K562 (cell line): ENCODE data around the gene HRC. TPM values are rescaled to one million over a fixed set of nuclear protein-coding genes. Genes with fewer than 3 reads are reported as not detected.
A peak's percentile ranks its signal among the peaks of the same experiment; 100 is the strongest.

Experiments
- ATF7 ChIP-seq: fragments of 450-650 bp; IDR thresholded peaks from 2 replicates; pipeline ENCODE4 v1.7.1; 2014; ENCODE audit warnings: mild to moderate bottlenecking, moderate library complexity
- EGR1 ChIP-seq: fragments of 450-650 bp; conservative IDR thresholded peaks from 2 replicates; pipeline ENCODE4 v1.6.1; 2017; ENCODE audit warnings: mild to moderate bottlenecking
- FOXK2 ChIP-seq, 2 experiments: fragments of 450-650 bp; IDR thresholded peaks in 1 of 2; conservative IDR thresholded peaks in 1 of 2; 2 replicates each; pipeline ENCODE4 v1.6.1; 2016; ENCODE audit warnings: low read depth in 2 of 2, mild to moderate bottlenecking in 1 of 2
- GABPB1 ChIP-seq: sonication (generic); formaldehyde crosslinking; IDR thresholded peaks from 2 replicates; pipeline ENCODE4 v1.8.0; 2022; ENCODE audit warnings: mild to moderate bottlenecking, missing genetic modification reagents
- HNRNPH1 ChIP-seq: fragments of 200-400 bp; formaldehyde crosslinking; optimal IDR thresholded peaks from 2 replicates; pipeline ENCODE3; 2017; ENCODE audit warnings: low read depth, mild to moderate bottlenecking, low read length, moderate library complexity
- ILF3 ChIP-seq: fragments of 450-650 bp; IDR thresholded peaks from 2 replicates; pipeline ENCODE4 v1.6.1; 2018; ENCODE audit warnings: antibody characterized with exemption, mild to moderate bottlenecking, moderate library complexity, borderline replicate concordance
- KAT7 ChIP-seq: sonication (generic); formaldehyde crosslinking; IDR thresholded peaks from 2 replicates; pipeline ENCODE4 v1.8.0; 2022; ENCODE audit warnings: missing genetic modification reagents, mild to moderate bottlenecking, borderline replicate concordance
- MCM5 ChIP-seq: fragments of 450-650 bp; IDR thresholded peaks from 2 replicates; pipeline ENCODE4 v1.6.1; 2016; ENCODE audit warnings: low read depth
- MEIS2 ChIP-seq: fragments of 450-650 bp; IDR thresholded peaks from 2 replicates; pipeline ENCODE4 v1.6.1; 2014; ENCODE audit warnings: mild to moderate bottlenecking; ENCODE audit not compliant: partially characterized antibody
- MTA1 ChIP-seq: fragments of 450-650 bp; IDR thresholded peaks from 2 replicates; pipeline ENCODE4 v1.6.1; 2017; ENCODE audit warnings: borderline replicate concordance
- NRF1 ChIP-seq, 2 experiments: fragments of 450-650 bp; IDR thresholded peaks in 1 of 2; conservative IDR thresholded peaks in 1 of 2; 2 replicates each; pipeline ENCODE4 v1.6.1; 2014; ENCODE audit warnings: mild to moderate bottlenecking in 2 of 2
- PRPF4 ChIP-seq: fragments of 200-400 bp; formaldehyde crosslinking; IDR thresholded peaks from one replicate; pipeline ENCODE4 v1.6.1; 2017; ENCODE audit warnings: low read length, low read depth, mild to moderate bottlenecking; ENCODE audit not compliant: insufficient read depth, poor library complexity, severe bottlenecking
- SRSF1 ChIP-seq: fragments of 200-400 bp; formaldehyde crosslinking; IDR thresholded peaks from 2 replicates; pipeline ENCODE4 v1.6.1; 2017; ENCODE audit warnings: mild to moderate bottlenecking, low read depth, low read length, moderate library complexity
- STAG1 ChIP-seq: sonication (generic); formaldehyde crosslinking; IDR thresholded peaks from 2 replicates; pipeline ENCODE4 v1.5.0; 2020; ENCODE audit warnings: missing genetic modification reagents, borderline replicate concordance
- TAF15 ChIP-seq: fragments of 200-400 bp; formaldehyde crosslinking; IDR thresholded peaks from 2 replicates; pipeline ENCODE4 v1.6.1; 2017; ENCODE audit warnings: mild to moderate bottlenecking, low read depth, low read length, moderate library complexity
- YY1 ChIP-seq, 3 experiments: IDR thresholded peaks; 2 replicates each; pipeline ENCODE4 v1.6.1; 2011; ENCODE audit warnings: low read length in 2 of 3, mild to moderate bottlenecking in 2 of 3, moderate library complexity in 2 of 3, borderline replicate concordance in 1 of 3, control low read depth in 1 of 3, low read depth in 1 of 3; ENCODE audit not compliant: insufficient read depth in 3 of 3, insufficient replicate concordance in 2 of 3, control insufficient read depth in 1 of 3, insufficient read length in 1 of 3; ENCODE audit errors: extremely low read depth in 1 of 3
- ZNF133 ChIP-seq: fragments of 250-450 bp; sonication (Bioruptor Pico); IDR thresholded peaks from 2 replicates; pipeline ENCODE4 v1.4.0; 2020; ENCODE audit warnings: mild to moderate bottlenecking
- ZNF197 ChIP-seq: fragments of 200-800 bp; sonication (Bioruptor generic); IDR thresholded peaks from 2 replicates; pipeline ENCODE4 v1.6.1; 2016; ENCODE audit warnings: low read depth, missing genetic modification characterization, missing compliant biosample characterization
- polyA plus RNA-seq, 8 experiments: library from polyadenylated mRNA; depleted of rRNA in 4 of 8; stranded (reverse) in 5 of 8; unstranded in 3 of 8; fragments of >200 nt; fragmentation: Nextera tagmentation in 2 of 8; fragmentation: Illumina TruSeq in 1 of 8; extraction: Ambion mirVana in 2 of 8; extraction: Trizol in 1 of 8; gene quantifications; 2 replicates each; pipeline versions ENCODE4 v1.2.1 to v1.2.3, GENCODE V29; 2011 to 2014; ENCODE audit warnings: inconsistent platforms in 1 of 8, missing spikeins in 1 of 8
- total RNA-seq, 7 experiments: library from RNA; depleted of rRNA in 6 of 7; stranded (reverse); fragments of >200 nt in 6 of 7; fragmentation: Illumina TruSeq in 2 of 7; extraction: Trizol in 2 of 7; gene quantifications; 2 replicates each; pipeline versions ENCODE4 v1.2.1 to v1.2.3, GENCODE V29; 2011 to 2021; ENCODE audit warnings: low replicate concordance in 1 of 7
- TF ChIP-seq, protein P1 (sequence below), 2 experiments: fragments of 450-650 bp; IDR thresholded peaks; 2 replicates each; pipeline ENCODE4 v1.6.1; 2016; ENCODE audit warnings: mild to moderate bottlenecking in 2 of 2, borderline replicate concordance in 1 of 2, low read depth in 1 of 2, moderate library complexity in 1 of 2
- TF ChIP-seq, protein P2 (sequence below): fragments of 250-450 bp; sonication (Bioruptor Pico); IDR thresholded peaks from 2 replicates; pipeline ENCODE4 v1.8.0; 2021; ENCODE audit warnings: borderline replicate concordance, mild to moderate bottlenecking, moderate library complexity; ENCODE audit not compliant: poor library complexity, severe bottlenecking

Gene HRC
- total and polyA plus RNA-seq, 9 of the 15 experiments (the other 6 are each of a cell fraction or from before 2014, with no cell fraction given): 0.66 to 18.7 (median 13.1) TPM

DNA sequence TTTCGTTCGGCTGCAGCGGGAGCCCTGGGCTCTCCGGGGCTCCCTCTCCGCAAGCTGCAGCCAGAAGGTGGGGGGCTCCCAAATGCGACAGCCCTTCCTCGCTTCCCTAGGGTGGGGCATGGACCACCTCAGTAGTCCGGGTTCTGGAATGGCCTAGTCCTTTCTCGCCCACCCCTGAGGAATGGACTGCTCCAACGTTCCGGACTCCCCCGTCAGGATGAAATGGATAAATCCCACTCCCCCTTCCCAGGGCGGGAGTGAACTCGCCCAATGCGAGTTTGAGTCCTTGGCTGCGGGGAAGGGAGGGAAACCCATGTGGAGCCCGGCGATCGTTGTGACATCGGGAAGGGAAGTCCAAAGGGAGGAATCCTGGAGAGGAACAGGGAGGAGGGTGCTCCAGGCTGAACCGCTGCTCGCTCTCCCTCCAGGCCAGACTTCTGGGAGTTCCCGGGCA is 5.5 kb downstream of the HRC start (continued):
- TF ChIP-seq, protein P1, sequence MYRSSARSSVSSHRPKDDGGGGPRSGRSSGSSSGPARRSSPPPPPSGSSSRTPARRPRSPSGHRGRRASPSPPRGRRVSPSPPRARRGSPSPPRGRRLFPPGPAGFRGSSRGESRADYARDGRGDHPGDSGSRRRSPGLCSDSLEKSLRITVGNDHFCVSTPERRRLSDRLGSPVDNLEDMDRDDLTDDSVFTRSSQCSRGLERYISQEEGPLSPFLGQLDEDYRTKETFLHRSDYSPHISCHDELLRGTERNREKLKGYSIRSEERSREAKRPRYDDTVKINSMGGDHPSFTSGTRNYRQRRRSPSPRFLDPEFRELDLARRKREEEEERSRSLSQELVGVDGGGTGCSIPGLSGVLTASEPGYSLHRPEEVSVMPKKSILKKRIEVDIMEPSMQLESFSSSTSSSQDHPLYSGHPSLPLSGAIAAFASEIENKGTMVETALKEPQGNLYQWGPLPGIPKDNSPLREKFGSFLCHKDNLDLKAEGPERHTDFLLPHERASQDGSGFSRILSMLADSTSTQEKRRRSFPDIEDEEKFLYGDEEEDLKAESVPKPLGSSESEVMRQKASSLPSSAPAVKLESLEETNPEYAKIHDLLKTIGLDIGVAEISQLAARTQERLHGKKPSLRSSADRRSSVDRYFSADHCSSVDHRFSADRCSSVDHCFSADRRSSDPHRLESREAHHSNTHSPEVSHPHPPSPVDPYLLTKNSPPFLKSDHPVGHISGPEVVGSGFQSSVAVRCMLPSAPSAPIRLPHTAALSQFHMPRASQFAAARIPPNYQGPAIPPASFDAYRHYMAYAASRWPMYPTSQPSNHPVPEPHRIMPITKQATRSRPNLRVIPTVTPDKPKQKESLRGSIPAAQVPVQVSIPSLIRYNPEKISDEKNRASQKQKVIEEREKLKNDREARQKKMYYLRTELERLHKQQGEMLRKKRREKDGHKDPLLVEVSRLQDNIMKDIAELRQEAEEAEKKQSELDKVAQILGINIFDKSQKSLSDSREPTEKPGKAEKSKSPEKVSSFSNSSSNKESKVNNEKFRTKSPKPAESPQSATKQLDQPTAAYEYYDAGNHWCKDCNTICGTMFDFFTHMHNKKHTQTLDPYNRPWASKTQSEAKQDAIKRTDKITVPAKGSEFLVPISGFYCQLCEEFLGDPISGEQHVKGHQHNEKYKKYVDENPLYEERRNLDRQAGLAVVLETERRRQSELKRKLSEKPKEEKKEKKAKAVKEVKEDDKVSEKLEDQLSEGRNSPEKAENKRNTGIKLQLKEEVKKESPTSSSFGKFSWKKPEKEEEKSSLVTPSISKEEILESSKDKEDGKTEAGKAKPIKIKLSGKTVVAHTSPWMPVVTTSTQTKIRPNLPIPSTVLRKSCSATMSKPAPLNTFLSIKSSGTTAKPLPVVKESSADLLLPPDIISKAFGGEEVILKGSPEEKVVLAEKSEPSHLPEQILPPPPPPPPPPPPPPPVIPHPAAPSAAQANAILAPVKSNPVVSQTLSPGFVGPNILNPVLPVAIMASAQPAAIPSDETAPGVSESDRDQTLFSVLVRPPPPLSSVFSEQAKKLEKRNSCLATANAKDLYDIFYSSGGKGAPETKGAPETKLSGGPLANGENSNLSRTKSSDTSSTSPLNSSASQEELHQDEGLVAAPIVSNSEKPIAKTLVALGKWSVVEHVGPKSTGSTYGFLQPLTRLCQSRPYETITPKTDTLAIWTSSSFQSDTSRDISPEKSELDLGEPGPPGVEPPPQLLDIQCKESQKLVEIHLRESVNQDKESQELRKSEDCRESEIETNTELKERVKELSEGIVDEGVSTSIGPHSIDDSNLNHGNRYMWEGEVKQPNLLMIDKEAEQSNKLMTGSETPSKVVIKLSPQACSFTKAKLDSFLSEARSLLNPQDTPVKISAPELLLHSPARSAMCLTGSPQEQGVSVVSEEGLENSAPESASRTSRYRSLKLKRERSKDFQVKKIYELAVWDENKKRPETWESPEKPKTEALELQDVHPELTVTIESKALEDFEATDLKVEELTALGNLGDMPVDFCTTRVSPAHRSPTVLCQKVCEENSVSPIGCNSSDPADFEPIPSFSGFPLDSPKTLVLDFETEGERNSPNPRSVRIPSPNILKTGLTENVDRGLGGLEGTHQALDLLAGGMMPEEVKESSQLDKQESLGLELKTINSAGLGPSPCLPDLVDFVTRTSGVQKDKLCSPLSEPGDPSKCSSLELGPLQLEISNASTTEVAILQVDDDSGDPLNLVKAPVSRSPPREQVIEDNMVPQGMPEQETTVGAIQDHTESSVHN (IDR thresholded peaks at IDR 0.05; ENCODE audit: borderline replicate concordance in 1 of 2, low read depth in 1 of 2): no peak
- no peak for TF ChIP-seq GABPB1 (CRISPR knock-in tag)
- TF ChIP-seq MCM5: no peak
- TF ChIP-seq, protein P2, sequence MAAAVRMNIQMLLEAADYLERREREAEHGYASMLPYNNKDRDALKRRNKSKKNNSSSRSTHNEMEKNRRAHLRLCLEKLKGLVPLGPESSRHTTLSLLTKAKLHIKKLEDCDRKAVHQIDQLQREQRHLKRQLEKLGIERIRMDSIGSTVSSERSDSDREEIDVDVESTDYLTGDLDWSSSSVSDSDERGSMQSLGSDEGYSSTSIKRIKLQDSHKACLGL (CRISPR knock-in tag): no peak
- peak in 1 of 2 experiments; percentile 99; a peak in 2 of 4 replicates for TF ChIP-seq FOXK2 (conservative IDR thresholded peaks at IDR 0.05 in 1 of 2, IDR thresholded peaks at IDR 0.05 in 1 of 2; ENCODE audit: low read depth in 2 of 2)
- TF ChIP-seq TAF15: no peak
- no peak for TF ChIP-seq ZNF197
- peak; percentile 98 for TF ChIP-seq ATF7
- TF ChIP-seq STAG1 (CRISPR knock-in tag): no peak
- no peak for TF ChIP-seq ZNF133 (CRISPR knock-in tag)
- no peak for TF ChIP-seq MTA1
- TF ChIP-seq SRSF1: no peak
- no peak for TF ChIP-seq PRPF4
- TF ChIP-seq EGR1: no peak
- TF ChIP-seq HNRNPH1: no peak
- no peak for TF ChIP-seq MEIS2
- no peak for TF ChIP-seq YY1 (IDR thresholded peaks at IDR 0.05; ENCODE audit: borderline replicate concordance in 1 of 3, control insufficient read depth in 1 of 3, extremely low read depth in 1 of 3, insufficient read depth in 3 of 3, insufficient read length in 1 of 3, insufficient replicate concordance in 2 of 3, low read depth in 1 of 3, low read length in 2 of 3)
- no peak for TF ChIP-seq ILF3
- 0 out of 2 replicates have a peak, but pooled peaks have one; percentile 15 for TF ChIP-seq KAT7
- TF ChIP-seq NRF1 (conservative IDR thresholded peaks at IDR 0.05 in 1 of 2, IDR thresholded peaks at IDR 0.05 in 1 of 2): no peak
